Esophagus (tissue), 2 donors: ENCODE measurements around the gene ADARB2. TPM values are rescaled to one million over a fixed set of nuclear protein-coding genes. Genes with fewer than 3 reads are reported as not detected.

Source experiments
- H3K27ac ChIP-seq, 2 donors: one replicate each; pipeline ENCODE4 v1.5.1; 2013; ENCODE audit warnings: low read depth in 2 of 2, mild to moderate bottlenecking in 2 of 2, inconsistent platforms in 1 of 2, low read length in 1 of 2, moderate library complexity in 1 of 2
- H3K27me3 ChIP-seq, 2 donors: one replicate each; pipeline ENCODE4 v1.6.1; 2013; ENCODE audit warnings: low read length in 2 of 2, control low read depth in 1 of 2, mild to moderate bottlenecking in 1 of 2; ENCODE audit not compliant: insufficient read depth in 2 of 2, control insufficient read depth in 1 of 2
- H3K36me3 ChIP-seq, 2 donors: one replicate each; pipeline ENCODE4 v1.6.1; 2013; ENCODE audit warnings: low read length in 1 of 2; ENCODE audit not compliant: control insufficient read depth in 2 of 2, insufficient read depth in 2 of 2
- H3K4me1 ChIP-seq, 2 donors: one replicate each; pipeline ENCODE4 v1.6.1; 2013; ENCODE audit warnings: low read length in 1 of 2; ENCODE audit not compliant: control insufficient read depth in 2 of 2, insufficient read depth in 2 of 2
- H3K4me3 ChIP-seq, 2 donors: one replicate each; pipeline ENCODE4 v1.5.1; 2013; ENCODE audit warnings: low read length in 2 of 2, mild to moderate bottlenecking in 2 of 2, low read depth in 1 of 2, moderate library complexity in 1 of 2
- H3K9me3 ChIP-seq, 2 donors: one replicate each; pipeline ENCODE4 v1.6.1; 2013; ENCODE audit warnings: mild to moderate bottlenecking in 2 of 2, low read depth in 1 of 2, low read length in 1 of 2, moderate library complexity in 1 of 2; ENCODE audit not compliant: control insufficient read depth in 2 of 2, insufficient read depth in 1 of 2
- WGBS, 2 donors: extraction: QIAGEN DNeasy Blood & Tissue Kit; methylation state at CpG; one replicate each; pipeline ENCODE4 v1.1.7; 2013; 5-methylcytosine and 5-hydroxymethylcytosine counted together
- polyA plus RNA-seq, 2 donors: library from polyadenylated mRNA; stranded (reverse); fragments of 200-250 nt; gene quantifications; one replicate each; pipeline ENCODE4 v1.2.3, GENCODE V29; 2013
- donor health status: healthy with polysubstance abuse.
- donor health status: Bipolar disorder and iron deficiency.

ADARB2 gene
- polyA plus RNA-seq, 2 donors = 0.33 to 0.65 TPM

DNA sequence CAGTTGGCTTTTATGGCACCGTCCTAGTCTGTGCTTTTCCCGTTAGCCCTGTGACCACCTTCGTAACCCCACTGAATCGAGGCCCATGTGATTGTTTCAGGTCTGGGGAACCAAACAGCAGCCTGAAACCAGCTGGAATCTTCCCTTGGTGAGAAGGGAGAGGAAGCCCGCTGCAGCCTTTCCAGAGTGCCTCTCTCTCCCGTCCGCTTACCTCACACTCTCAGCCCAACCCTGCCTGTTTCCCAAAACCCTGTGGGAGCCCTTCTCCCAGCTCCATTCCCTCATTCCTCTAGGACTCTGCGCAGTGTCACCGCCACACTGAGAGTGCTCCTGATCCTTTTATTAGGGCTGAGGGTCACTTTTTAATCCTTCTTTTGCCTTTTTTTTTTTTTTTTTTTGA is 541.5 kb downstream of the ADARB2 start:
- WGBS, 2 donors = 88 to 89% methylated on average over 9 of the region's 9 CpGs
- H3K4me1 ChIP-seq = no peaks in the 10 kb centered on the region
- no peaks in the 10 kb centered on the region for H3K36me3 ChIP-seq
- no peak overlapping the region for H3K4me3 ChIP-seq
- H3K27me3 ChIP-seq = no peaks in the 10 kb centered on the region
- H3K9me3 ChIP-seq = peaks cover 0 to 2% of the 10 kb centered on the region in 2 donors
- no peak overlapping the region for H3K27ac ChIP-seq

GRCh38 chr10:1194161-1194560 is 543.2 kb downstream of the ADARB2 start:
- Histone ChIP-seq H3K4me3 (no peak overlapping the region), H3K9me3 (peaks cover 0 to 2% of the 10 kb centered on the region in 2 donors), H3K27ac (no peak overlapping the region), H3K27me3 (no peaks in the 10 kb centered on the region), H3K4me1 (no peaks in the 10 kb centered on the region), H3K36me3 (no peaks in the 10 kb centered on the region)
- 82 to 85% methylated on average over 7 of the region's 7 CpGs for WGBS, 2 donors

DNA sequence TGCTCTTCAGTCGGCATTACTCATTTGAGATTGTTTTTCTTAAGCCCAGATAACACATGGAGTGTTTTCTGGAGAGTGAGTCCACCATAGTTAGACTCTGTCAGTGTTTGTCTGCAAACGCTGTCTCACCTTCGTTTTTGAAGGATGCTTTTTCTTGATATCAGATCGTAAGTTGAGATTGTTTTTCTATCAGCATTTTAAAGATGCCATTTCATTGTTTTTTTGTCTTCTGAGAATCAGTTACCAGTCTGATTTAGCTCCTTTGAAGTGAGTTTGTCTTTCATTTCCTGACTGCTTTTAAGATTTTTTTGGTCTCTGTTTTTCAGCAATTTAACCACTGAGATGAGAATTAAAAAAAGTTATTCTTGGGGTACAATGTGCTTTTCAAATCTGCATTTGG is 543.8 kb downstream of the ADARB2 start:
- Histone ChIP-seq H3K4me1 (no peaks in the 10 kb centered on the region), H3K4me3 (no peak overlapping the region), H3K36me3 (no peaks in the 10 kb centered on the region), H3K27me3 (no peaks in the 10 kb centered on the region), H3K9me3 (peaks cover 0 to 2% of the 10 kb centered on the region in 2 donors), H3K27ac (no peak overlapping the region)
- WGBS, 2 donors = 50 to 54% methylated on average over 4 of the region's 4 CpGs

DNA sequence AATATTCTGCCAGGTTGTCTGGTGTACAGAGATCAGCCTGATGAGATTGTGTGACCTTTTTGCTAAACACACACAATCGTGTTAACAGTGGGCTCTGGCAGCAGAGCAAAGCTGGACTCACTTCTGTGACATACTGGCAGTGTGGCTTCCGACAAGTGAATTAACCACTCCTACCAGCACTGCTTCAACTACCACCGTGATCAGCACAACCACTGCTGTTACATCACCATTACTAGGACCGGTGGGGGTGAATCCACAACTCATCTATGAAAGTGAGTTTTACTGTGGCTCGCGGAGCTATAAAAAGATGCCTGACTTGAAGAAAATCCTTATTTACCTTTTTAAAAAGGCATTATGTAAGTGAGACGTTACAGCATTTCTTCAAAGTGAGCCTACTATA is 545.6 kb downstream of the ADARB2 start:
- H3K27ac ChIP-seq = no peak overlapping the region
- H3K27me3 ChIP-seq = no peaks in the 10 kb centered on the region
- H3K4me3 ChIP-seq = no peak overlapping the region
- WGBS, 2 donors = 70 to 71% methylated on average over 7 of the region's 7 CpGs
- peaks cover 0 to 4% of the 10 kb centered on the region in 2 donors for H3K9me3 ChIP-seq
- H3K36me3 ChIP-seq = no peaks in the 10 kb centered on the region
- peaks cover 0 to 5% of the 10 kb centered on the region in 2 donors for H3K4me1 ChIP-seq

DNA sequence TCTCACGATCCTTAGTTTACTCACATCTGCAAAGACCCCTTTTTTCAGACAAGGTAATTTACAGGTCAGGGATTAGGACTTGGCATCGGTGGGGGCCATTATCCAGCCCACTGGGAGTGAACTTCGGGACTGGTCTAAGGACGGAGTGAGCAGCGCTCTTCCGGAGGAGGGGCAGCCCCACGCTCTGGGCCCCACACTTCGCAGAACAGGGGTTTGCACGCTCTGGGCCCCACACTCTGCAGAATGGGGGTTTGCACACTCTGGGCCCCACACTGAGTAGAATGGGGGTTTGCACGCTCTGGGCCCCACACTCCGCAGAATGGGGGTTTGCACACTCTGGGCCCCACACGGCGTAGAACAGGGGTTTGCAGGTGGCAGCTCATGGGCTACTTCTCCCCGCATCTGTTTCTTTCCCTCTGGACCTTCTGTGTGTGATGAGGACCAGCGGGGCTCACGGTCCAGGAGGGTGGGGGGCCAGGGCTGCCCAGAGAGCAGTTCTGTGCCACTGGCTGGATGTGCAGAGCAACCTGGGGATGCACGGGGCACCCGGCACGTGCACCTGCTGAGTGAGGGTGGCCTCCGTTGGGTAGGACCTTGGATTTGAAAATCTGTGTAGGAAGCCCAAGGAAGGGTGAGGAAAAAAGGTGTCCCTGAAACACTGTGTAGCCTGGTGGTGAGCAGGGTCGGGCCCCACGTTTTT is 546.4 kb downstream of the ADARB2 start:
- no peaks in the 10 kb centered on the region for H3K27me3 ChIP-seq
- 91 to 92% methylated on average over 22 of the region's 22 CpGs for WGBS, 2 donors
- H3K36me3 ChIP-seq = no peaks in the 10 kb centered on the region
- peaks cover 0 to 4% of the 10 kb centered on the region in 2 donors for H3K9me3 ChIP-seq
- H3K27ac ChIP-seq = no peak overlapping the region
- no peak overlapping the region for H3K4me3 ChIP-seq
- peaks cover 0 to 5% of the 10 kb centered on the region in 2 donors for H3K4me1 ChIP-seq

DNA sequence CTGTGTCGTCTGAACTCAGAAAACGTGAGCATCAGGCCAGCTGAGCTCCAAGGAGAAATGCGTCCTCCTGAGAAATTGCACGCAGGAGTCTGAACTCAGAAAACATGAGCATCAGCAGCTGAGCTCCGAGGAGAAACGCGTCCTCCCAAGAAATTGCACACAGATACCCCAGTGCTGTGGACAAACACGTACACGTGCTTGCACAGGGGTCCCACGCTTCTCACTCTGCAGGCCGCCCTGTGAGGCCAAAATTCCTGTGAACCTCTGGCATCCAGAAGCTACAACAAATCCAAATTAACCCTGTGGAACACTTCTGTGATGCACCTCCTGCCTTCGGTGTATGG is 547.3 kb downstream of the ADARB2 start:
- WGBS, 2 donors = 86 to 90% methylated on average over 12 of the region's 12 CpGs
- no peaks in the 10 kb centered on the region for H3K27me3 ChIP-seq
- no peak overlapping the region for H3K4me3 ChIP-seq
- no peaks in the 10 kb centered on the region for H3K36me3 ChIP-seq
- peaks cover 0 to 5% of the 10 kb centered on the region in 2 donors for H3K4me1 ChIP-seq
- no peak overlapping the region for H3K27ac ChIP-seq
- H3K9me3 ChIP-seq = peaks cover 0 to 4% of the 10 kb centered on the region in 2 donors

DNA sequence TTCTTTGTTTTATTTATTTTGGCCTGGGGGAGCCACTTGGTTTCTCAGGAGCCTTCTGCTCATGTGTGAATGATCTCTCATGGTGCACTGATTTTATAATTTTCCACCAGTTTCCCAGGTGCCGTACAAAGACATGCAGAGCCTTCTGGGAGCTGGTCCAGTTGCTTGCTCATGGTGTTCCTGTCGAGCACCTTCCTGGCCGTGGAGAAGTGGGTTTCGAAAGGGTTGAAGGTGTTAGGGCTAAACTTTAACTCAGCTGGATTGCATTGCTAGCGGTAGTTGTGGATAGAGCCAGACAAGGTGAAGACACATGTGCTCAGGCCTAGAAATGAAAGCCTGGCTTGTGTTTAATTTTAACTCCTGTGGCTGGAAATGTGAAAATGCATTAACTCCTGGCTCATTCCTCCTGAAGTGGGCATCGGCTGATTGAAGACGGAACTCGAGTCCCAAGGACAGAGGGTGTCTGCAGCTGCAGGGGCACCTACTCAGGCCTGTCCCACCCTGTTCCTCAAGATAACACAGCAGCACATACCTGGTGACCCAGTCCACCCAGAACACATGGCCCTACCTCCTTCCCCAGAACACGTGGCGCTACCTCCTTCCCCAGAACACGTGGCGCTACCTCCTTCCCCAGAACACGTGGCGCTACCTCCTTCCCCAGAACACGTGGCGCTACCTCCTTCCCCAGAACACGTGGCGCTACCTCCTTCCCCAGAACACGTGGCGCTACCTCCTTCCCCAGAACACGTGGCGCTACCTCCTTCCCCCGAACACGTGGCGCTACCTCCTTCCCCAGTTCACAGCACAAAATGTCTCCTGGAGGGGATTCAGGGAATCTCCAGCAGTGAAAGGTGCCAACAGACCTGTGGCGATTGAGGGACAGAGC is 547.9 kb downstream of the ADARB2 start:
- WGBS, 2 donors = 90 to 95% methylated on average over 21 to 24 of the region's 26 CpGs
- no peak overlapping the region for H3K27ac ChIP-seq

GRCh38 chr10:1188558-1189135 is 548.7 kb downstream of the ADARB2 start:
- Histone ChIP-seq H3K27ac (no peak overlapping the region), H3K4me3 (no peak overlapping the region), H3K27me3 (no peaks in the 10 kb centered on the region), H3K9me3 (peaks cover 0 to 4% of the 10 kb centered on the region in 2 donors), H3K36me3 (no peaks in the 10 kb centered on the region), H3K4me1 (peaks cover 0 to 5% of the 10 kb centered on the region in 2 donors)
- WGBS, 2 donors = 80 to 82% methylated on average over 14 of the region's 14 CpGs

More for the DNA sequence above, 547.9 kb downstream of the ADARB2 start:
- Histone ChIP-seq H3K9me3 (peaks cover 0 to 4% of the 10 kb centered on the region in 2 donors), H3K4me1 (peaks cover 0 to 5% of the 10 kb centered on the region in 2 donors), H3K36me3 (no peaks in the 10 kb centered on the region), H3K4me3 (no peak overlapping the region), H3K27me3 (no peaks in the 10 kb centered on the region)

DNA sequence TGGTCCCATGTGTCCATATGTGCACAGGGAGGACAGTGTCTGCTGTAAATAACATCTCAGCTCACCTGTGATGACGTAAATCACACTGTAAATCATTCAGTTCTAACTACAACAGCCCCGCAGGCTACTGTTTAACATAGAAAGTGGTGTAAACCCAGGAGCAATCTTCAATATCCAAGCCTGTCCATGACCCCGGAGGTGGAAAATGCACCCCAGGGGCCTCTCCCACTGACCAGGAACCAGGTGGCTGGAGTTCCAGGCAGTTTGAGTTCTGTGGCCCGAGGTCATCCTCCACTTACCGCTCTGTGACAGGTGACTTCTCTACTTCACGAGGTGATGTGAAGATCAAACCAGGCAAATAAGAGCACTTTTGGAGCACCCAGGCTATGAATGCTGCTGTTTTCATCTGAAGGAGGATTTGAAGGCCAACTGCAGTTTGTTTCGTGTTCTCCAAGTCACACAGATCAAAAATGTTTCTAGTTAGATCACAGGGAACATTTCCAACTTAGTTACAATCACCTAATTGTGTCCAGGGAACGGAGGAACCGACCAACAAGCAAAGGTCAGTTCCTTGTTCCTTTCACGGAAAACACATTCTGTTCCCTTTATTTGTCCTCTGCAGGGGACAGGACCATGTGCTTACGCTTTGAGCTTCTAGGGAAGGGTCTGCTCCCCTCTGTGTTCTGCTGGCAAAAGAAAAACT is 549.3 kb downstream of the ADARB2 start:
- Histone ChIP-seq H3K9me3 (peaks cover 0 to 4% of the 10 kb centered on the region in 2 donors), H3K36me3 (no peaks in the 10 kb centered on the region), H3K27ac (no peak overlapping the region), H3K27me3 (no peaks in the 10 kb centered on the region), H3K4me3 (no peak overlapping the region), H3K4me1 (peaks cover 0 to 5% of the 10 kb centered on the region in 2 donors)
- 70 to 82% methylated on average over 11 of the region's 11 CpGs for WGBS, 2 donors
